Measurements from ENCODE around the gene AMOTL1. TPM values are rescaled to one million over a fixed set of nuclear protein-coding genes. Genes with fewer than 3 reads are reported as not detected.

Gene AMOTL1
- total RNA-seq, 1 donor from 2014 or later: 64.8 TPM

DNA sequence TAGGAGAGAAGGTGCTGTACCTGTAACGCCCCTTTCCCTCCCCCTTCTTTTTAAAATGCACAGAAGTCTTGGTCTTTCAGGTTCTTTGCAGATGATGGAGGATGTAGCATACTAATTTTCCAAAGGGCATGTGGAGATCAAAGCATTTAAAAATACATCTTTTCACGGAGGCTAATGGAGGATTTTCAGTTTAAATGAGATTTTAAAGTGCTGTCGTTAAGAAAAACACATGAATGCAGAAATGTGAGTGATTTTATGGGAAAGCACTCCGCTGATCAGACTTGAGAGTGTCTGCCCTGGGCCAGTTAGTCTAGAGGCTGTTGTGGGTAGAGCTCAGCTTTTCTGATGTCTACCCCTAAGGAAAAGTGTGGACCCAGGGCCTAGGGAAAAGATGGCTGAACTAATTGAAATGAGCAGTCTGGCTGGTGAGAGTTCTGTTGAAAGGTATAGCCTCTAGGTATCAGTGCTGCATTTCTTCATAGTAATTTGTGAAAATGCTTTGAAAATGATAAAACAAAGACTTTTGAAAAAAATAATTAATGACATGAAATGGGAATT lies 2.5 kb downstream of the AMOTL1 start:
- peak overlapping the region; percentile 96 for H3K27ac Mint-ChIP-seq
- no peak for TF ChIP-seq CTCF (conservative IDR thresholded peaks at IDR 0.05)
- peaks cover 6% of the 10 kb centered on the region for H3K9me3 Mint-ChIP-seq
- H3K27me3 Mint-ChIP-seq: no peaks in the 10 kb centered on the region
- no peak for DNase-seq (ENCODE audit: extremely low spot score, unreplicated experiment)
- peaks cover 12% of the 10 kb centered on the region for H3K36me3 Mint-ChIP-seq
- H3K4me1 Mint-ChIP-seq (ENCODE audit: unreplicated experiment): peaks cover 32% of the 10 kb centered on the region
- H3K4me3 Mint-ChIP-seq: no peak overlapping the region

- Mint-ChIP-seq H3K9me3 (peaks cover 11% of the 10 kb centered on the region), H3K36me3 (peaks cover 12% of the 10 kb centered on the region), H3K27me3 (no peaks in the 10 kb centered on the region), H3K4me3 (peak overlapping the region; percentile 35), H3K4me1 (ENCODE audit: unreplicated experiment) (peaks cover 39% of the 10 kb centered on the region), H3K27ac (peak overlapping the region; percentile 27)
- DNase-seq (ENCODE audit: extremely low spot score, unreplicated experiment): no peak
- TF ChIP-seq CTCF (conservative IDR thresholded peaks at IDR 0.05): no peak
Measured at GRCh38 chr11:94771390-94771789, 3.2 kb downstream of the AMOTL1 start.

DNA sequence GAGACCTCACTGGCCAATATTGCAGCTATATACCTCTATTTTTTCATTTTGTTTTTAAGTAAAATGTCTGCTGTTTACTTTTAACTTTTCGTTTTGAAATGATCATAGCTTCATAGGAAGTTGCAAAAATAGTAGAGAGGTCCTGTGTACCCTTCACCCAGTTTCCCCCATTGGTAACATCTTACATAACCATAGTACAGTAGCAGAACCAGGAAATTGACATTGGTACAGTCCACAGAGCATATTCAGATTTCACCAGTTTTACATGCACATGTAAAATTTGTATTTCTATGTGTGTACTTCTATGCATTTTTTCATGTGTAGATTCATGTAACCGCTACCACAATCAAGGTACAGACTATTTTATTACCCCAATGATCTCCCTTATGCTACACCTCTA lies 3.8 kb downstream of the AMOTL1 start:
- no peaks in the 10 kb centered on the region for H3K27me3 Mint-ChIP-seq
- H3K27ac Mint-ChIP-seq: no peak overlapping the region
- H3K4me3 Mint-ChIP-seq: peak overlapping the region; percentile 35
- H3K36me3 Mint-ChIP-seq: peaks cover 12% of the 10 kb centered on the region
- peaks cover 13% of the 10 kb centered on the region for H3K9me3 Mint-ChIP-seq
- no peak for TF ChIP-seq CTCF (conservative IDR thresholded peaks at IDR 0.05)
- H3K4me1 Mint-ChIP-seq (ENCODE audit: unreplicated experiment): peaks cover 45% of the 10 kb centered on the region
- no peak for DNase-seq (ENCODE audit: extremely low spot score, unreplicated experiment)

GRCh38 chr11:94773842-94774241 lies 5.7 kb downstream of the AMOTL1 start:
- no peaks in the 10 kb centered on the region for H3K27me3 Mint-ChIP-seq
- no peak for DNase-seq (ENCODE audit: extremely low spot score, unreplicated experiment)
- no peak overlapping the region for H3K27ac Mint-ChIP-seq
- no peak overlapping the region for H3K4me3 Mint-ChIP-seq
- H3K36me3 Mint-ChIP-seq: peaks cover 12% of the 10 kb centered on the region
- peaks cover 42% of the 10 kb centered on the region for H3K4me1 Mint-ChIP-seq (ENCODE audit: unreplicated experiment)
- peaks cover 13% of the 10 kb centered on the region for H3K9me3 Mint-ChIP-seq
- no peak for TF ChIP-seq CTCF (conservative IDR thresholded peaks at IDR 0.05)

DNA sequence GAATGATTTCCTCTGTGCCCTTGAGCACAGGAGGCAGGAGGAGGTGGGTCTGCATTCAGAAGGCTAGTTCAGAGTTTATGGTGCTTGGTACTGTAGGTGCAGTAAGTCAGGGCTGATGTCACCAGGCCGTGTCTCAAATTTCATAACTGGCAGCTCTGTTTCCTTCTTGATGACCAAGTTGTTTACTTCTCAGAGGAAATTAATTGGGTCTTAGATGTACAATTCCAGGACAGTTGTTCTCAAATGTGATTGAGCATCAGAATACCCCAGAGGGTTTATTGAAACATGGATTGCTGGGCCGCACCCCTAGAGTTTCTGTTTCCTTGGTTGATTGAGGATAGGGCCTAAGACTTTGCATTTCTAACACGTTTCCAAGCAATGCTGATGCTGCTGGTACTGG lies 6.2 kb downstream of the AMOTL1 start:
- H3K36me3 Mint-ChIP-seq: peaks cover 12% of the 10 kb centered on the region
- peaks cover 13% of the 10 kb centered on the region for H3K9me3 Mint-ChIP-seq
- TF ChIP-seq CTCF (conservative IDR thresholded peaks at IDR 0.05): no peak
- no peak overlapping the region for H3K27ac Mint-ChIP-seq
- DNase-seq (ENCODE audit: extremely low spot score, unreplicated experiment): no peak
- H3K4me1 Mint-ChIP-seq (ENCODE audit: unreplicated experiment): peaks cover 44% of the 10 kb centered on the region
- no peaks in the 10 kb centered on the region for H3K27me3 Mint-ChIP-seq
- peak overlapping the region; percentile 37 for H3K4me3 Mint-ChIP-seq

Measured in type B pancreatic cell (in vitro differentiated cells).